ENCODE measurements around the gene EMC1.
A peak's percentile ranks its signal among the peaks of the same experiment; 100 is the strongest.

The EMC1 gene

GRCh38 chr1:19212167-19212566, 39.2 kb downstream of the EMC1 start:
- H3K79me2 ChIP-seq (ENCODE audit: control insufficient read depth, insufficient read depth, low read length, unreplicated experiment), result peaks cover 81% of the 10 kb centered on the region
- peaks cover 33% of the 10 kb centered on the region for H3K4me1 ChIP-seq (ENCODE audit: control insufficient read depth, insufficient read depth, low read length, unreplicated experiment)
- peak overlapping the region; percentile 98 for H3K4me3 ChIP-seq (ENCODE audit: low read depth, low read length)
- H3K36me3 ChIP-seq (ENCODE audit: insufficient read depth, low read length), result peaks cover 14% of the 10 kb centered on the region; the same call in 1 of the 2 replicates
- H3K27ac ChIP-seq (ENCODE audit: low read depth, low read length), result no peak overlapping the region
- no peaks in the 10 kb centered on the region for H3K27me3 ChIP-seq (ENCODE audit: insufficient read depth, low read length)
- H2AFZ ChIP-seq (ENCODE audit: low read length, unreplicated experiment), result no peak overlapping the region

- H3K4me3 ChIP-seq (ENCODE audit: low read depth, low read length), result peak overlapping the region; percentile 98
- peak overlapping the region; percentile 90 for H3K27ac ChIP-seq (ENCODE audit: low read depth, low read length)
- peaks cover 94% of the 10 kb centered on the region for H3K79me2 ChIP-seq (ENCODE audit: control insufficient read depth, insufficient read depth, low read length, unreplicated experiment)
- H3K4me1 ChIP-seq (ENCODE audit: control insufficient read depth, insufficient read depth, low read length, unreplicated experiment), result peaks cover 40% of the 10 kb centered on the region
- no peaks in the 10 kb centered on the region for H3K27me3 ChIP-seq (ENCODE audit: insufficient read depth, low read length)
- H3K36me3 ChIP-seq (ENCODE audit: insufficient read depth, low read length), result peaks cover 14% of the 10 kb centered on the region; the same call in 1 of the 2 replicates
- peak overlapping the region; percentile 60 for H2AFZ ChIP-seq (ENCODE audit: low read length, unreplicated experiment)
Observed at GRCh38 chr1:19210772-19211549, 40.4 kb downstream of the EMC1 start.

GRCh38 chr1:19209990-19210771, 41.1 kb downstream of the EMC1 start, which contains the start of gene UBR4:
TSS of gene UBR4 (minus strand) at chr1:19210266. CDS start at chr1:19210248, 18 bp downstream.
- Histone ChIP-seq H3K79me2 (ENCODE audit: control insufficient read depth, insufficient read depth, low read length, unreplicated experiment) (peaks cover 97% of the 10 kb centered on the region), H3K4me3 (ENCODE audit: low read depth, low read length) (peak within 1 kb of the TSS; percentile 98), H2AFZ (ENCODE audit: low read length, unreplicated experiment) (peak within 1 kb of the TSS; percentile 60), H3K4me1 (ENCODE audit: control insufficient read depth, insufficient read depth, low read length, unreplicated experiment) (peaks cover 47% of the 10 kb centered on the region), H3K27ac (ENCODE audit: low read depth, low read length) (peak within 1 kb of the TSS; percentile 90), H3K36me3 (ENCODE audit: insufficient read depth, low read length) (peaks cover 14% of the 10 kb centered on the region; the same call in 1 of the 2 replicates), H3K27me3 (ENCODE audit: insufficient read depth, low read length) (no peaks in the 10 kb centered on the region)

GRCh38 chr1:19209439-19209989, 41.8 kb downstream of the EMC1 start:
- Histone ChIP-seq H3K27ac (ENCODE audit: low read depth, low read length) (peak overlapping the region; percentile 90), H3K79me2 (ENCODE audit: control insufficient read depth, insufficient read depth, low read length, unreplicated experiment) (peaks cover 99% of the 10 kb centered on the region), H3K4me1 (ENCODE audit: control insufficient read depth, insufficient read depth, low read length, unreplicated experiment) (peaks cover 54% of the 10 kb centered on the region), H3K27me3 (ENCODE audit: insufficient read depth, low read length) (no peaks in the 10 kb centered on the region), H3K36me3 (ENCODE audit: insufficient read depth, low read length) (peaks cover 14% of the 10 kb centered on the region; the same call in 1 of the 2 replicates), H2AFZ (ENCODE audit: low read length, unreplicated experiment) (no peak overlapping the region), H3K4me3 (ENCODE audit: low read depth, low read length) (peak overlapping the region; percentile 98)

- Histone ChIP-seq H3K4me1 (ENCODE audit: control insufficient read depth, insufficient read depth, low read length, unreplicated experiment) (peaks cover 58% of the 10 kb centered on the region), H3K27me3 (ENCODE audit: insufficient read depth, low read length) (no peaks in the 10 kb centered on the region), H3K27ac (ENCODE audit: low read depth, low read length) (peak overlapping the region; percentile 90), H3K79me2 (ENCODE audit: control insufficient read depth, insufficient read depth, low read length, unreplicated experiment) (peaks cover 99% of the 10 kb centered on the region), H3K4me3 (ENCODE audit: low read depth, low read length) (peak overlapping the region; percentile 98), H3K36me3 (ENCODE audit: insufficient read depth, low read length) (0 out of 2 replicates have a peak, but pooled peaks cover 10% of the 10 kb centered on the region), H2AFZ (ENCODE audit: low read length, unreplicated experiment) (no peak overlapping the region)
Observed at GRCh38 chr1:19208710-19209438, 42.5 kb downstream of the EMC1 start.

GRCh38 chr1:19206947-19207346, 44.4 kb downstream of the EMC1 start:
- Histone ChIP-seq H3K27ac (ENCODE audit: low read depth, low read length) (no peak overlapping the region), H2AFZ (ENCODE audit: low read length, unreplicated experiment) (no peak overlapping the region), H3K4me1 (ENCODE audit: control insufficient read depth, insufficient read depth, low read length, unreplicated experiment) (peaks cover 60% of the 10 kb centered on the region), H3K79me2 (ENCODE audit: control insufficient read depth, insufficient read depth, low read length, unreplicated experiment) (peaks cover 99% of the 10 kb centered on the region), H3K4me3 (ENCODE audit: low read depth, low read length) (no peak overlapping the region), H3K36me3 (ENCODE audit: insufficient read depth, low read length) (no peaks in the 10 kb centered on the region), H3K27me3 (ENCODE audit: insufficient read depth, low read length) (no peaks in the 10 kb centered on the region)

- H3K36me3 ChIP-seq (ENCODE audit: insufficient read depth, low read length), result no peaks in the 10 kb centered on the region
- H3K4me1 ChIP-seq (ENCODE audit: control insufficient read depth, insufficient read depth, low read length, unreplicated experiment), result peaks cover 56% of the 10 kb centered on the region
- H3K27ac ChIP-seq (ENCODE audit: low read depth, low read length), result no peak overlapping the region
- H3K27me3 ChIP-seq (ENCODE audit: insufficient read depth, low read length), result no peaks in the 10 kb centered on the region
- peaks cover 99% of the 10 kb centered on the region for H3K79me2 ChIP-seq (ENCODE audit: control insufficient read depth, insufficient read depth, low read length, unreplicated experiment)
- no peak overlapping the region for H3K4me3 ChIP-seq (ENCODE audit: low read depth, low read length)
- H2AFZ ChIP-seq (ENCODE audit: low read length, unreplicated experiment), result no peak overlapping the region
Observed at GRCh38 chr1:19205845-19206244, 45.5 kb downstream of the EMC1 start.

GRCh38 chr1:19205403-19205802, 45.9 kb downstream of the EMC1 start:
- no peak overlapping the region for H2AFZ ChIP-seq (ENCODE audit: low read length, unreplicated experiment)
- H3K79me2 ChIP-seq (ENCODE audit: control insufficient read depth, insufficient read depth, low read length, unreplicated experiment), result peaks cover 99% of the 10 kb centered on the region
- no peak overlapping the region for H3K4me3 ChIP-seq (ENCODE audit: low read depth, low read length)
- H3K27me3 ChIP-seq (ENCODE audit: insufficient read depth, low read length), result no peaks in the 10 kb centered on the region
- H3K27ac ChIP-seq (ENCODE audit: low read depth, low read length), result peak overlapping the region; percentile 47; the same call in 1 of the 2 replicates
- no peaks in the 10 kb centered on the region for H3K36me3 ChIP-seq (ENCODE audit: insufficient read depth, low read length)
- H3K4me1 ChIP-seq (ENCODE audit: control insufficient read depth, insufficient read depth, low read length, unreplicated experiment), result peaks cover 56% of the 10 kb centered on the region

- H3K27me3 ChIP-seq (ENCODE audit: insufficient read depth, low read length), result no peaks in the 10 kb centered on the region
- peak overlapping the region; percentile 46; the same call in 1 of the 2 replicates for H3K4me3 ChIP-seq (ENCODE audit: low read depth, low read length)
- H3K27ac ChIP-seq (ENCODE audit: low read depth, low read length), result peak overlapping the region; percentile 47
- peaks cover 100% of the 10 kb centered on the region for H3K79me2 ChIP-seq (ENCODE audit: control insufficient read depth, insufficient read depth, low read length, unreplicated experiment)
- 0 out of 2 replicates have a peak, but pooled peaks cover 4% of the 10 kb centered on the region for H3K36me3 ChIP-seq (ENCODE audit: insufficient read depth, low read length)
- peaks cover 56% of the 10 kb centered on the region for H3K4me1 ChIP-seq (ENCODE audit: control insufficient read depth, insufficient read depth, low read length, unreplicated experiment)
- no peak overlapping the region for H2AFZ ChIP-seq (ENCODE audit: low read length, unreplicated experiment)
Observed at GRCh38 chr1:19204446-19205266, 46.7 kb downstream of the EMC1 start.

Measured in ACC112 (cell line).